ENCODE data around the gene HINT2.

The HINT2 gene

DNA sequence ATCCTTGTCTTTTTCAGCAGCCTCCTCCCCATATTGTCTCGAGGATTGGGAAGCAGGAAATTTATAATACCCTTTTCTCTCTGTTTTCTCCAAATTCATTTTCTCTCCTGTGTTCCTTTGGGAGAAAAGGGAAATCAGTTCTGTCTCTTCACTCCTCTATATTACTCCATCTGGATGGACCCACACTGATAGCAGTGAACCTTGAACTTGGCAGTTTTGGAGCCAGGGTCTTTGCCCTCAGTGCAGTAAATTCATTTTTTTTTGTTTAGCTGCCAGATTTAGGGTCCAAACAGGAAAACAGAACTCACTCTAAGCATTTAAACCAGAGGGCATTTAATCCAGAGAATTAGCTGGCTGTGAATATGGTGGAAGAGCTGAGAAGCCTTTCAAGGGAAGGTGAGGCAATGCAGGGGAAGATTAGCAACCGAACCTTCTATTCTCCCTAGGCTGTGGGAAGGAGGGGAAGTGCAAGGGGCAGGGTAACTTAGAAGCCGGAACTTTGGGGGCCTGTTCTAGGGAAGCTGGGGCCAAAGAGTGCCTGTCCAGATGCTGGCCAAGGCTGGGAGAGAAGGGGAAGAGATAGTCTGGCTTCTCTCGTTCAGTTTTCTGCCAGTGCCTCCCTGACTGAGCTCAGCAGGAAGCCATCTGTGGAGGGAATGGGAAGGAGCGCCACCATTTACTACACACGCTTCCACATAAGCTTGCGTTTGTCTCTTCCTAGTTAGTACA lies 39.8 kb downstream of the HINT2 start:
- no peak for DNase-seq (ENCODE audit: low read depth)

DNA sequence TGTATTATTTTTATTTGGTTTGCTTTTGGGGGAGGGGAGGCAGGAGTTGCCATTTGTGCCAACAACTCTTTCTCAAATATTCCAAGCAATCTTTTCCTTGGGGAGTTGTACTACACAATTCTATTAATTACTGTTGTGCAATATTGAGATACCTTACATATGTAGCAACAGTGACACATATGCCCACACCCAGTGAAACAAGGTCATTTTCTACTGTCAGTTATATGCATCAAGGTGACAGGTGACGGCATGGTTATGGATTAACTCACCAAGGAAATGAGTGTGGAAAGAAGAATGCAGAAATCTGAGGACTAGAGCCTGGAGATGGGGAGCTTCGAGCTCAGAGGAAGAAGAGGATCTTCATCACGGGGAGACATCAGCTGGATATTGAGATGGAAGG lies 42.9 kb downstream of the HINT2 start:
- no peak for DNase-seq (ENCODE audit: low read depth)

DNA sequence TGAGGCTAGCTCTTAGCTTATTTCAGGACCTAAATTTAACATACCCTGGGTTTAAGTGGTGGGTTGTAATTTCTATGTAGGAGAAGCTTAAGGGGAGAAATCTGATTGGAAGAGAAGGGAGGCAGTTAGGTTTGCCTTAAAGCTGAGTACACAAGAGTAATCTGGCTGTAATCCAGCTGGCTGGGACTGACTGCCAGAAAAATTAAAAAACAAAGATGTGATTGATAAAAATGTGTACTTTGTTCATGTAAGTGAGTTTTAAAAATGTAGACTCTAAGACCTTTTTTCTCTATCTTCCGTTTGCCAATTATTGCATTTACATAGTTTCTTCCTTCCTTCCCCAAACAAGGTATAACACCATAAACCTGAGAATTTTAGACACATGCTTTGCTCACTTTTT lies 43.3 kb downstream of the HINT2 start:
- no peak for DNase-seq (ENCODE audit: low read depth)

DNA sequence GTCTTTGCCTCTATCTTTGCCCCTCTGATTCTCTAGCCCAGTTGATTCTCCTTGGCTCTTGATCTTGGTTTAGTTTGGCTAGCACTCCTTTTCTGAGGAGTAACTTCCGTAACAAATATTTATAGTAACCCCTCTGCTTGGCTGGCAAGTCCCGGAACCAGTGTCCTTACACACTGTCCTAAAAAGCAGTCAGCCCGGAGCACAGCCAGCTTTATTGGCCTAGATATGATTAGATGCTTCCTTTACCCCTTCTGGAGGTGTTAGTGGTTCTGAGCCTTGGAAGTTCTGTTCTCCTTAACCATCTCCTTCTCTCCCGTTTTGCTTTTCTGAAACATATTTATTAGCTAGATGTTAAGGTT lies 43.8 kb downstream of the HINT2 start:
- DNase-seq (ENCODE audit: low read depth) = no peak

DNA sequence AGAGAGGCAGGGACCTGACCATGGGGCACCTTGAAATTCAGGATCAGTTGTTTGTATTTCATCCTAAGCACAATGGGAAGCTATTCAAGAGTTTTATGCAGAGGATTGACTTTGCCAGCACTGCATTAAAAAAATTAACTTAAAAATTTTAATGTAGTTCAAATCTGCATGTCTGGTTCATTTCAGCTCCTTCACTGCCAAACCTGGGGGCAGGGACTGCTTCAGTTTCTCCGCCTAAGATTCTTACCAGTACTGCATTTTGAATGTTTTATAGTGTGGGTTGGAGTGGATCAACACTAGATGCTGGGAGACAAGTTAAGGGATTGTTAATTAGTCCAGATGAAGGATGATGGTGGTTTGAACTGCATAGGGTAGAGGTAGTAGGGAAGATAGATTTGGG lies 45.1 kb downstream of the HINT2 start:
- DNase-seq (ENCODE audit: low read depth) = no peak

DNA sequence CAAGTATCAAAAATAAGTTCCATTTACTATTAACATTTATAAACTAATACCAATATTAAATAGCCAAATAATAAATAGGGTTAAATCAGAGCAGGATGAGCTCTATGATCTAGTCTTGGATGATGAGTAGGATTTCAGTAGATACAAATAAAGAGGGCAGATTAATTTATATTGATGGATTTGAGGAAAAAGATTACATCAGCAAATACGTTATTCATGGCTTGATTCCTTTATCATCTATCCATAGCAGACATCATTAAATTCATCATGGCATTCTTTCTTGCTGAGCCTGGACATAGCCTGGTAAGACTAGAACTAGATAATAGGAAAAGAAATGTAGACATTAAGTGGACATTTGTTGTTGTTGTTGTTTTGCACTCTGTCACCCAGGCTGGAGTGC lies 47.4 kb downstream of the HINT2 start:
- no peak for DNase-seq (ENCODE audit: low read depth)

DNA sequence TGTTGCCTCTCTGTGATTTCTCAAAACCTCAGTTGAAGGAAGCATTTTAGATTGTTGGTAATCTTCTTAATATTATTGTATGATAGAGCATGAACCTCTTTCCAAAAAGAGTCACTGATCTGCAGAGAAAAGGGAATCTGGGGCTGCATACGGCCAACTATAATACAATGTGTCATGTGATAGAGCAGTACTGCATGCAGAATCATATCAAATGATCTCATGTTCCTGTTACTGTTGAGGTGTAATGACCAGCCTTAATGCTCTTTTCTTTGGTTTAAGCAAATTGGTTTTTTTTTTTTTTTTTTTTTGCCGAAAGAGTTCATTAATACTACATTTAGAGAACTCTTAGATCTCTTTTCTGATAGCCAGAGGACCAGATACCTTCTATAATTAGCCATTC lies 47.8 kb downstream of the HINT2 start:
- no peak for DNase-seq (ENCODE audit: low read depth)

DNA sequence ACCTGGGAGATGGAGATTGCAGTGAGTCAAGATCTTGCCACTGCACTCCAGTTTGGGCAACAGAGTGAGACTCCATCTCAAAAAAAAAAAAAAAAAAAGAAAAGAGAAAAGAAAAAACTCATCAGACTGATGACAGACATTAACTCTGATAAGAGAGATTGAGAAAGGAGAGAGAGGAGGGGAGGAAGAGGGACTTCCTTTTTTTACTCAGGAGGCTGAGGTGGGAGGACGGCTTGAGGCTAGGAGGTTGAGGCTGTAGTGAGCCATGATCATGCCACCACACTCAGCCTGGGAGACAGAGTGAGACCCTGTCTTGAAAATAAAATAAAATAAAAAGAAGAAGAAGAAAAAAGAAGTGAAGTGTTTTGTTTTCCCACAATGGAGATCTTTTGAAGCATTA lies 51.0 kb downstream of the HINT2 start:
- DNase-seq (ENCODE audit: low read depth) = no peak

DNA sequence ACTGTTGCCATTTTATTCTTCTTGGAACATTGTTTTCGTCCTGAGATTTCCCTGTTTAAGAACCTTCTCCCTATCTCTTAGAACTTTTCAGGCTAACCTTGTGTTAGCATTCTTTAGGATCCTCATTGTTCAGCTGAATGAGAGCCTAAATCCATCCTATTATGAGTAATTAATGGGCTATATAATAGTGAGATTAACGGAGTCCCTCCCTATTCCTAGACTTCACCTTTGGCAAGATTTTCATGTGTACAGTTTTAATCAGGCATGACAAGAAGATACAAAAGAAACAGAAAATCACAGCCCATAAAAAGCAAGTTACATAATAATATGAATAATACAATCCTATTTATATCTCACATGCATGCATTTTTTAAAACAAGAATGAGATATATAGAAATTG lies 51.7 kb downstream of the HINT2 start:
- no peak for DNase-seq (ENCODE audit: low read depth)

Measured in activated gamma-delta T cell treated with anti-CD3 and anti-CD28 coated beads, Interleukin-2, amount 50 U/mL, for 16 hours (primary cell).